GM12878 (cell line): Measurements from ENCODE around the gene MEOX1. TPM values are rescaled to one million over a fixed set of nuclear protein-coding genes. Genes with fewer than 3 reads are reported as not detected.

Experiments
- ATAC-seq: fragments of 200-7000 bp; cut with Tn5 transposase; 3 replicates; pipeline ENCODE4 v1.9.1; 2020; ENCODE audit warnings: mild to moderate bottlenecking, moderate library complexity
- BruUV-seq: library from RNA; stranded (reverse); fragments of 400-500 nt; replicated peaks from 2 replicates; lab custom pipeline; 2021; lab: Mats Ljungman, UMichigan
- CTCF ChIA-PET: fragments of 300-600 bp; sonication (Branson Sonifier 250); formaldehyde crosslinking; extraction: SDS; loops from one replicate; lab custom pipeline; 2021; ENCODE audit warnings: inconsistent platforms; lab: Yijun Ruan, JAX
- POLR2A ChIA-PET: fragments of 350-600 bp; formaldehyde crosslinking; extraction: SDS; loops from one replicate; lab custom pipeline; 2021; ENCODE audit warnings: inconsistent platforms; lab: Charles Lee
- RAD21 ChIA-PET: fragments of 300-600 bp; sonication (Branson Sonifier 250); formaldehyde crosslinking; loops from one replicate; lab custom pipeline; 2023; ENCODE audit warnings: antibody characterized with exemption; ENCODE audit not compliant: unreplicated experiment; lab: Charles Lee
- SMC1A ChIA-PET: fragments of 300-600 bp; sonication (Branson Sonifier 250); formaldehyde crosslinking; loops from one replicate; lab custom pipeline; 2023; ENCODE audit not compliant: unreplicated experiment, uncharacterized antibody; lab: Charles Lee
- DNase-seq: peaks from one replicate; pipeline ENCODE4 v3.0.0-alpha.2; 2011; ENCODE audit warnings: low read depth, low spot score
- FAIRE-seq: peaks from 3 replicates; lab custom pipeline; 2011; peaks lifted over from hg19 to GRCh38; lab: Jason Lieb, UNC
- H2AFZ ChIP-seq: 2 replicates; pipeline ENCODE4 v1.6.0; 2011; ENCODE audit warnings: low read depth, low read length, control low read depth; ENCODE audit not compliant: control insufficient read depth
- H3K27ac ChIP-seq: 2 replicates; pipeline ENCODE4 v1.5.1; 2011; ENCODE audit warnings: control low read depth; ENCODE audit not compliant: control insufficient read depth, insufficient read depth
- H3K27me3 ChIP-seq, 2 experiments: replicated peaks in 1 of 2; 2 replicates each; pipeline versions ENCODE4 v1.6.0 to v1.6.1; 2011; ENCODE audit warnings: low read length in 1 of 2; ENCODE audit not compliant: control insufficient read depth in 2 of 2, insufficient read depth in 2 of 2
- H3K36me3 ChIP-seq, 2 experiments: 2 replicates each; pipeline ENCODE4 v1.5.1; 2011; ENCODE audit warnings: low read length in 1 of 2; ENCODE audit not compliant: control insufficient read depth in 2 of 2, insufficient read depth in 2 of 2
- H3K4me1 ChIP-seq: 2 replicates; pipeline ENCODE4 v1.6.1; 2011; ENCODE audit warnings: mild to moderate bottlenecking, low read length, moderate library complexity, mixed read lengths; ENCODE audit not compliant: control insufficient read depth, insufficient read depth
- H3K4me2 ChIP-seq: 2 replicates; pipeline ENCODE4 v1.6.0; 2011; ENCODE audit warnings: control low read depth; ENCODE audit not compliant: control insufficient read depth, insufficient read depth
- H3K4me3 ChIP-seq: fragments of 200-600 bp; sonication (generic); 2 replicates; pipeline ENCODE4 v1.5.1; 2016
- H3K79me2 ChIP-seq: 2 replicates; pipeline ENCODE4 v1.6.0; 2011; ENCODE audit warnings: low read length; ENCODE audit not compliant: control insufficient read depth, insufficient read depth
- H3K9ac ChIP-seq: 2 replicates; pipeline ENCODE4 v1.8.0; 2011; ENCODE audit warnings: low read length, control low read depth, mixed read lengths; ENCODE audit not compliant: control insufficient read depth, insufficient read depth
- H3K9me3 ChIP-seq: replicated peaks from 3 replicates; pipeline ENCODE4 v1.5.1; 2011; ENCODE audit warnings: mild to moderate bottlenecking, low read length; ENCODE audit not compliant: control insufficient read depth, insufficient read depth
- H4K20me1 ChIP-seq: 2 replicates; pipeline ENCODE4 v1.6.0; 2011; ENCODE audit not compliant: control insufficient read depth, insufficient read depth
- CBFB ChIP-seq: IDR thresholded peaks from 2 replicates; pipeline ENCODE4 v1.6.1; 2016; ENCODE audit warnings: antibody characterized with exemption, low read depth
- NR2C1 ChIP-seq: fragments of 450-650 bp; IDR thresholded peaks from 2 replicates; pipeline ENCODE4 v1.6.1; 2017; ENCODE audit warnings: antibody characterized with exemption, mild to moderate bottlenecking, moderate library complexity
- NRF1 ChIP-seq: conservative IDR thresholded peaks from 2 replicates; pipeline ENCODE4 v1.6.1; 2011; ENCODE audit warnings: mild to moderate bottlenecking, low read depth, low read length, improper control_type of control experiment
- PAX8 ChIP-seq: fragments of 450-650 bp; IDR thresholded peaks from 2 replicates; pipeline ENCODE4 v1.6.1; 2017; ENCODE audit warnings: mild to moderate bottlenecking, moderate library complexity
- PML ChIP-seq: IDR thresholded peaks from 2 replicates; pipeline ENCODE4 v1.6.1; 2012; ENCODE audit warnings: low read length, inconsistent platforms
- SP1 ChIP-seq: IDR thresholded peaks from one replicate; pipeline ENCODE4 v1.6.1; 2011; ENCODE audit warnings: low read depth, low read length
- SRF ChIP-seq, 2 experiments: IDR thresholded peaks; 2 replicates each; pipeline ENCODE4 v1.6.1; 2011; ENCODE audit warnings: low read depth in 2 of 2, low read length in 2 of 2, mild to moderate bottlenecking in 1 of 2, moderate library complexity in 1 of 2
- TCF7 ChIP-seq: IDR thresholded peaks from 2 replicates; pipeline ENCODE4 v1.6.1; 2014; ENCODE audit warnings: antibody characterized with exemption, borderline replicate concordance
- YY1 ChIP-seq: IDR thresholded peaks from 2 replicates; pipeline ENCODE4 v1.6.1; 2011; ENCODE audit warnings: low read depth, mild to moderate bottlenecking, low read length
- ZNF274 ChIP-seq: IDR thresholded peaks from one replicate; pipeline ENCODE4 v1.8.0; 2011; ENCODE audit not compliant: insufficient read length, insufficient read depth
- WGBS: methylation state at CpG from one replicate; pipeline ENCODE4 v1.1.6; 2016; ENCODE audit warnings: low lambda C conversion rate; ENCODE audit not compliant: insufficient replicate concordance, insufficient coverage; ENCODE audit errors: missing lambda C conversion rate; 5-methylcytosine and 5-hydroxymethylcytosine counted together
- in situ Hi-C: fragments of 300-500 bp; cut with MboI; formaldehyde crosslinking; loops from 9 replicates; pipeline ENCODE4 v1.14.3; 2018; ENCODE audit warnings: mixed read lengths
- intact Hi-C: fragments of 100-400 bp; cut with micrococcal nuclease; formaldehyde crosslinking; loops from one replicate; pipeline ENCODE4 v1.14.2; 2022; ENCODE audit not compliant: unreplicated experiment
- polyA plus RNA-seq, 11 experiments: library from polyadenylated mRNA; depleted of rRNA in 4 of 11; unstranded in 6 of 11; stranded (reverse) in 5 of 11; fragments of >200 nt; fragmentation: Nextera tagmentation in 4 of 11; fragmentation: Illumina TruSeq in 1 of 11; extraction: Ambion mirVana in 4 of 11; extraction: Trizol in 1 of 11; gene quantifications; 1 replicate in 1 of 11; 2 replicates in 10 of 11; pipeline versions ENCODE4 v1.2.1 to v1.2.3, GENCODE V29; 2011 to 2016; ENCODE audit warnings: inconsistent platforms in 2 of 11, missing spikeins in 2 of 11, low read depth in 1 of 11
- total RNA-seq, 4 experiments: library from RNA; depleted of rRNA in 3 of 4; stranded (reverse); fragments of >200 nt in 3 of 4; fragmentation: Illumina TruSeq in 1 of 4; extraction: Trizol in 1 of 4; gene quantifications; 2 replicates each; pipeline versions ENCODE4 v1.2.1 to v1.2.3, GENCODE V29; 2013 to 2021
- TF ChIP-seq, protein P1 (sequence below): fragments of 450-650 bp; IDR thresholded peaks from 2 replicates; pipeline ENCODE4 v1.6.1; 2014; ENCODE audit warnings: mild to moderate bottlenecking
- TF ChIP-seq, protein P2 (sequence below): fragments of 450-650 bp; IDR thresholded peaks from 2 replicates; pipeline ENCODE4 v1.6.1; 2017; ENCODE audit warnings: low read depth, mild to moderate bottlenecking, moderate library complexity
- TF ChIP-seq, protein P3 (sequence below): fragments of 450-650 bp; IDR thresholded peaks from 2 replicates; pipeline ENCODE4 v1.6.1; 2016; ENCODE audit warnings: mild to moderate bottlenecking
- TF ChIP-seq, protein P4 (sequence below): IDR thresholded peaks from 2 replicates; pipeline ENCODE4 v1.6.1; 2012; ENCODE audit warnings: improper control_type of control experiment, low read depth, low read length; ENCODE audit not compliant: insufficient replicate concordance

Gene MEOX1
- total and polyA plus RNA-seq, 10 of the 15 experiments (the other 5 are each of a cell fraction or from before 2014, with no cell fraction given): 0.19 to 9.4 (median 0.46) TPM

DNA sequence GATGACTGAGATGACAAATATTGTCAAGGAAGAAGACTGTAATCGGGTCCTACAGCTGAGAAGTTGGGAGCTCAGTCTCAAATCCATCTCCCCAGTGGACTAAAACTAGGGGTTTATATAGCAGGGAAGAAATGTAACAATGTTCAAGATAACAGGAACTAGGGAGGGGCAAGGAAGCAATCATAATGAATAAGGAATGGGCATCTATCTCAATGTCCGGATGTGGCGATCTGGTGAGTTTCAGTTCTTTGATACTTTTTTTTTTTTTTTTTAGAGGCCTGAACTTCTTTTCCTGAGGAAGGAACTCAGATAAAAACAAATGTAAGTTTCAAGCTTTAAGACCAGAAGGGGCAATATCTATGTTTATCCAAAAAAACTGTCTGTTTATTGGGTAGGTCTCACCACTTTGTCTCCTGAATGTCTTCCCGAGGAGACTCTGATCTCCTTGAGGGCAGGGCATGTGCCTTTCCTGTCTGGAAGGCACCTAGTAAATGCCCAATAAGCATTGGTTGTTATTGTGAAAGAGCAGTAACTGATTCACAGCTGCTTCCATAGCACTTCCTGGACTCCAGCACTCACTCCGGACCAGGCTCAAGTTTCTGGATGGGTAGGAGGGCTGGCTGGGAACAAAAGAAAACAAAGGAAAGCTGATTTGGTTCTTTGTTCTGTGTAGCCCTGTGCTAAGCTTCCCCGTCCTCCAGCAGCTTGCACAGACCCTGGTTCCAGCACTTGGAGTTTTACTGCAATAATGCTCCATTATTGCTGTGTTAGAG, 51.9 kb downstream of the MEOX1 start (continued):
- no peak for TF ChIP-seq SP1
- no peak for TF ChIP-seq CBFB
- no peak for TF ChIP-seq PAX8
- TF ChIP-seq PML: no peak
- TF ChIP-seq, protein P1, sequence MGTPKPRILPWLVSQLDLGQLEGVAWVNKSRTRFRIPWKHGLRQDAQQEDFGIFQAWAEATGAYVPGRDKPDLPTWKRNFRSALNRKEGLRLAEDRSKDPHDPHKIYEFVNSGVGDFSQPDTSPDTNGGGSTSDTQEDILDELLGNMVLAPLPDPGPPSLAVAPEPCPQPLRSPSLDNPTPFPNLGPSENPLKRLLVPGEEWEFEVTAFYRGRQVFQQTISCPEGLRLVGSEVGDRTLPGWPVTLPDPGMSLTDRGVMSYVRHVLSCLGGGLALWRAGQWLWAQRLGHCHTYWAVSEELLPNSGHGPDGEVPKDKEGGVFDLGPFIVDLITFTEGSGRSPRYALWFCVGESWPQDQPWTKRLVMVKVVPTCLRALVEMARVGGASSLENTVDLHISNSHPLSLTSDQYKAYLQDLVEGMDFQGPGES: no peak
- TF ChIP-seq, protein P2, sequence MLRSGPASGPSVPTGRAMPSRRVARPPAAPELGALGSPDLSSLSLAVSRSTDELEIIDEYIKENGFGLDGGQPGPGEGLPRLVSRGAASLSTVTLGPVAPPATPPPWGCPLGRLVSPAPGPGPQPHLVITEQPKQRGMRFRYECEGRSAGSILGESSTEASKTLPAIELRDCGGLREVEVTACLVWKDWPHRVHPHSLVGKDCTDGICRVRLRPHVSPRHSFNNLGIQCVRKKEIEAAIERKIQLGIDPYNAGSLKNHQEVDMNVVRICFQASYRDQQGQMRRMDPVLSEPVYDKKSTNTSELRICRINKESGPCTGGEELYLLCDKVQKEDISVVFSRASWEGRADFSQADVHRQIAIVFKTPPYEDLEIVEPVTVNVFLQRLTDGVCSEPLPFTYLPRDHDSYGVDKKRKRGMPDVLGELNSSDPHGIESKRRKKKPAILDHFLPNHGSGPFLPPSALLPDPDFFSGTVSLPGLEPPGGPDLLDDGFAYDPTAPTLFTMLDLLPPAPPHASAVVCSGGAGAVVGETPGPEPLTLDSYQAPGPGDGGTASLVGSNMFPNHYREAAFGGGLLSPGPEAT: no peak
- TF ChIP-seq ZNF274: no peak
- TF ChIP-seq NR2C1: no peak
- TF ChIP-seq, all 136 proteins: peak for 0

DNA sequence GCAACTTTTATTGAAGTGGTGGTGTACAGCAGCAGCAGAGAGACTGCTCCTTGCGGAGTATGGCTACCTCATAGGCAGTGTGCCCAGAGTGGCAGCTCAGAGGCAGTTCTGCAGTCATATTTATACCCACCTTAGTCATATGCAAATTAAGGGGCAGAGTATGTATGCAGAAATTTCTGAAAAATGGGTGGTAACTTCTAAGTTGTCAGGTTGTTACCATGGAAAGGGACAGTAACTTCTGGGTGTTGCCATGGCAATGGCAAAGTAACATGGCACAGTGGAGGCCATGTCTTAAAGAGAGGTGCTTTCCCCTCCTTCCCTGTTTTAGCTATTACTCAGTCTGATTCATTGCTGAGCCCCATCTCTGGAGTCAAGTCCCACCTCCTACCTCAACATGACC, 53.4 kb downstream of the MEOX1 start:
- no peak for FAIRE-seq
- SMC1A ChIA-PET: interaction anchor here (0.8 kb wide), 1 partner anchor 31 kb away, joined by 3 read pairs; no protein-coding TSS in a partner anchor
- POLR2A ChIA-PET: no interaction called here
- 50% methylated on average over 1 of the region's 1 CpG for WGBS
- Histone ChIP-seq H3K27me3 (no peaks in the 10 kb centered on the region; a peak in 1 of 4 replicates), H3K27ac (no peak overlapping the region), H3K4me2 (no peak overlapping the region), H3K36me3 (no peaks in the 10 kb centered on the region), H3K9me3 (no peaks in the 10 kb centered on the region; the same call in 2 of the 3 replicates), H3K4me1 (no peaks in the 10 kb centered on the region), H4K20me1 (no peaks in the 10 kb centered on the region), H3K9ac (no peak overlapping the region), H3K4me3 (no peak overlapping the region), H2AFZ (no peak overlapping the region), H3K79me2 (no peaks in the 10 kb centered on the region)
- intact Hi-C loops (no loop called here), in situ Hi-C loops (no loop called here)
- peak; percentile 90 for ATAC-seq
- BruUV-seq: no TSS peak
- RAD21 ChIA-PET: no interaction called here
- DNase-seq: peak; percentile 28
- CTCF ChIA-PET: interaction anchor here (1.2 kb wide), 1 partner anchor 31 kb away, joined by 5 read pairs; no protein-coding TSS in a partner anchor
- peak; percentile 47; the same call in 1 of the 2 replicates for TF ChIP-seq YY1
- no peak for TF ChIP-seq SRF (IDR thresholded peaks at IDR 0.05; ENCODE audit: low read depth in 2 of 2, low read length in 2 of 2)
- TF ChIP-seq NRF1: no peak
- TF ChIP-seq, protein P3, sequence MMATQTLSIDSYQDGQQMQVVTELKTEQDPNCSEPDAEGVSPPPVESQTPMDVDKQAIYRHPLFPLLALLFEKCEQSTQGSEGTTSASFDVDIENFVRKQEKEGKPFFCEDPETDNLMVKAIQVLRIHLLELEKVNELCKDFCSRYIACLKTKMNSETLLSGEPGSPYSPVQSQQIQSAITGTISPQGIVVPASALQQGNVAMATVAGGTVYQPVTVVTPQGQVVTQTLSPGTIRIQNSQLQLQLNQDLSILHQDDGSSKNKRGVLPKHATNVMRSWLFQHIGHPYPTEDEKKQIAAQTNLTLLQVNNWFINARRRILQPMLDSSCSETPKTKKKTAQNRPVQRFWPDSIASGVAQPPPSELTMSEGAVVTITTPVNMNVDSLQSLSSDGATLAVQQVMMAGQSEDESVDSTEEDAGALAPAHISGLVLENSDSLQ: peak; percentile 51
- TF ChIP-seq TCF7: no peak
- TF ChIP-seq, protein P4, sequence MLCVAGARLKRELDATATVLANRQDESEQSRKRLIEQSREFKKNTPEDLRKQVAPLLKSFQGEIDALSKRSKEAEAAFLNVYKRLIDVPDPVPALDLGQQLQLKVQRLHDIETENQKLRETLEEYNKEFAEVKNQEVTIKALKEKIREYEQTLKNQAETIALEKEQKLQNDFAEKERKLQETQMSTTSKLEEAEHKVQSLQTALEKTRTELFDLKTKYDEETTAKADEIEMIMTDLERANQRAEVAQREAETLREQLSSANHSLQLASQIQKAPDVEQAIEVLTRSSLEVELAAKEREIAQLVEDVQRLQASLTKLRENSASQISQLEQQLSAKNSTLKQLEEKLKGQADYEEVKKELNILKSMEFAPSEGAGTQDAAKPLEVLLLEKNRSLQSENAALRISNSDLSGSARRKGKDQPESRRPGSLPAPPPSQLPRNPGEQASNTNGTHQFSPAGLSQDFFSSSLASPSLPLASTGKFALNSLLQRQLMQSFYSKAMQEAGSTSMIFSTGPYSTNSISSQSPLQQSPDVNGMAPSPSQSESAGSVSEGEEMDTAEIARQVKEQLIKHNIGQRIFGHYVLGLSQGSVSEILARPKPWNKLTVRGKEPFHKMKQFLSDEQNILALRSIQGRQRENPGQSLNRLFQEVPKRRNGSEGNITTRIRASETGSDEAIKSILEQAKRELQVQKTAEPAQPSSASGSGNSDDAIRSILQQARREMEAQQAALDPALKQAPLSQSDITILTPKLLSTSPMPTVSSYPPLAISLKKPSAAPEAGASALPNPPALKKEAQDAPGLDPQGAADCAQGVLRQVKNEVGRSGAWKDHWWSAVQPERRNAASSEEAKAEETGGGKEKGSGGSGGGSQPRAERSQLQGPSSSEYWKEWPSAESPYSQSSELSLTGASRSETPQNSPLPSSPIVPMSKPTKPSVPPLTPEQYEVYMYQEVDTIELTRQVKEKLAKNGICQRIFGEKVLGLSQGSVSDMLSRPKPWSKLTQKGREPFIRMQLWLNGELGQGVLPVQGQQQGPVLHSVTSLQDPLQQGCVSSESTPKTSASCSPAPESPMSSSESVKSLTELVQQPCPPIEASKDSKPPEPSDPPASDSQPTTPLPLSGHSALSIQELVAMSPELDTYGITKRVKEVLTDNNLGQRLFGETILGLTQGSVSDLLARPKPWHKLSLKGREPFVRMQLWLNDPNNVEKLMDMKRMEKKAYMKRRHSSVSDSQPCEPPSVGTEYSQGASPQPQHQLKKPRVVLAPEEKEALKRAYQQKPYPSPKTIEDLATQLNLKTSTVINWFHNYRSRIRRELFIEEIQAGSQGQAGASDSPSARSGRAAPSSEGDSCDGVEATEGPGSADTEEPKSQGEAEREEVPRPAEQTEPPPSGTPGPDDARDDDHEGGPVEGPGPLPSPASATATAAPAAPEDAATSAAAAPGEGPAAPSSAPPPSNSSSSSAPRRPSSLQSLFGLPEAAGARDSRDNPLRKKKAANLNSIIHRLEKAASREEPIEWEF: no peak
